NAMALWA (cell line): Measurements from ENCODE around the gene PLXNB2.

Source experiments
- DNase-seq: peaks from one replicate; pipeline ENCODE4 v3.0.0-alpha.2; 2015; ENCODE audit warnings: low spot score

The PLXNB2 gene

DNA sequence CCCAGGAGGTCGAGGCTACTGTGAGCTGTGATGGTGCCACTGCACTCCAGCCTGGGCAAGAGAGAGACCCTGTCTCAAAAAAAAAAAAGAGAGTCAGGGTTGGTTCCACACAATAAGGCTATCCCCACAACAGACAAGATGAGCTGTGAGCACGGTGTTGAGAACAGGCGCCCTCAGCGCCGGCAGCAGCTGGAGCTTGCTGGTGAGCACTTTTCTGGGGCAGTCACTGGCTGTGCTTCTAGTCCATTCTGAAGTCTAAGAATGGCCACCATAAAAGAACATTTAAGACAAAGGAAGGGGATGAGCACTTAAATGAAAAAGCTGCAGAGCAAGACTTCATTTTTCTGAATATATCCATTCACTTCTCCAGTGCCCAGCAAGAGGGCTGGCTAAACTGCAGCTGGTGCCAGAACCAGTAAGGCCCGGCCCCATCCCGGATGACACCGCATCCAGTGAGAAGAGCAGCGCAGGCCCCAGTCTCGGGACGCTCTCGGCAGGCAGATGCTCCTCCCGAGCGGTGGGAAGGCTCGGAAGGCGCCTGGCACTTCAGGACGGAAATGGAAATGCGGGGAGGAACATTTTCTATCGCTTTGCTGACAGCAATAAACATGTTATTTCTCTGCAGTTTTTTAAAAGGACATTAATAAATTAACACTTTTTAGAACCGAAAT, 74.8 kb downstream of the PLXNB2 start:
- DNase-seq, result no peak

DNA sequence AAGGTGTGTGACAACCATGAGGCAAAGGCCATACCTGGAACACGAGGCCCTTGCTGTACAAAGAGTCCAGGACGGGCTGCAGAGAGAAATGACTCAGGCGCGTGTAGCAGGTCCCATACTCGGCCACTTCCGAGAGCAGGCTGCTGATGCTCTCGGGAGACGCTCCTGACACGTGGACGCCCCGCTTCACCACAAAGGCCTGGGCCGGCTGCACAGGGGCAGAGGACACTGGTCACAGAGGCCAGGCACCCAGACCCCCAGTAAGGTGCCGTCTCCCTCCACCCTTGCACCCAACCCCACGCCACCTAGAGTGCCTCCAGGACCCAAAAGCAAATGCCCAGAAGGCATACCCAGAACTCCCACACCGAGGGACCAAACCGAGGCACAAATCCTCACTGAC, 78.1 kb downstream of the PLXNB2 start:
- DNase-seq, result no peak

DNA sequence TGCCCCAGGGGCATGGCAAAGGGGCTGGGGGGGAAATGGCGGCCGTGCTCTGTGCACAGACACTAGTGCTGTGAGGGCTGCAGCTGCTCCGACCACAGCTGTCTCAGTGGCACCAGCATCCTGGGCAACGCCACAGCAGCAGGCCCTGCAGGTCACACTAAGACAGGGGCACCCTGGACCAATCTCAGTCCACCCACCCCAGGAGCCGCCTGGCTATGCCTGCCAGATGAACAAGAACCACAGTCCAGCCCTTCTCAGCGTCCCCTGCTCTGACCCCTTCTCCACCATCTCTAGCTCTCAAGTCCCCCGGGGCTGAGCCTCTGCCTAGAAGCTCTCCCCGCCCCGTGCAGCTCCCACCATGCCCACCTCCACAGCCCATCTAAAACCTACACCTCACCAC, 79.1 kb downstream of the PLXNB2 start:
- DNase-seq, result no peak

DNA sequence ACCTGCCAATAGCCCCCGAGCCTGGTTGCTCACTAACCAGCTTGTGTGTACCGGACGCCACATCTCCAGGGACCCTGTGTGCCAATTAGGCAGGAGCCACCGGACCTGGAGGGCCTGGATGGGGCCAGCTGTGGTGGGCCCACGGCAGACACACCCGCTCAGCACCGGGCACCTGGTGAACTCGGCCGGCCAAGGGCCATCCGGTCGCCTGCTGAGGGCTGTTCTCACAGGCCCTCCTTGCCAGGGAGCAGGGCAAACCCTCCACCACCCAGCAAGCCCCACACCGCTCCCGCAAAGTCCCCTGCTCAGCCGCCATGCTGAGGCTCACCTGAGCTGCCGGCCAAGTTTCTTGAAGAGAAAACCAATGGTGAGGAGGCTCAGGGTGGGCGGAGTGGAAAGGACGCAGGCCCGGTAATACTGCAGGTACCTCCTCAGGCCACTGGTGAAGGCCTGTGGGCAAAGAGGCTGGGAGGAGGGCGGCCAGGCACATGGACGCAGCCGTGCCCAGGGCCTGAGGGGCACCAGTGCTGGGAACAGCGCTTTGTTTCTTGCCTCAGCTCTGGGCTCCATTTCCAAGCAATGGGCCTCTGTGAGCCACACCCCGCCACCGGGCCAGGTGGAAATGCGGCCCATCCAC, 79.7 kb downstream of the PLXNB2 start:
- no peak for DNase-seq

DNA sequence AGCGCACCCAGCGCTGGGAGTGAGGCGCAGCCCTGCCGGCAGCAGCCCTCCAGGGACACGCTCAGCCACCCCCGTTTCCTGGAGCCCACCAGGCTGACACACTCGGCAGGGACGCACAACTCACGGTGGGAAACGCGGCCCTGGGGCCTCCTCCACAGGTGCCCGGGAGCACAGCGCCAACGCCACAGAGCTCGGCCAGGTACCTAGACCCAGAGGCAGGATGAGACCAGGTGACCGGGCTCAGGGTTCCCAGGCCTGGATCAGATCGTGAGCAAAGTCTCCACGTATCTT, 80.6 kb downstream of the PLXNB2 start:
- DNase-seq, result no peak

DNA sequence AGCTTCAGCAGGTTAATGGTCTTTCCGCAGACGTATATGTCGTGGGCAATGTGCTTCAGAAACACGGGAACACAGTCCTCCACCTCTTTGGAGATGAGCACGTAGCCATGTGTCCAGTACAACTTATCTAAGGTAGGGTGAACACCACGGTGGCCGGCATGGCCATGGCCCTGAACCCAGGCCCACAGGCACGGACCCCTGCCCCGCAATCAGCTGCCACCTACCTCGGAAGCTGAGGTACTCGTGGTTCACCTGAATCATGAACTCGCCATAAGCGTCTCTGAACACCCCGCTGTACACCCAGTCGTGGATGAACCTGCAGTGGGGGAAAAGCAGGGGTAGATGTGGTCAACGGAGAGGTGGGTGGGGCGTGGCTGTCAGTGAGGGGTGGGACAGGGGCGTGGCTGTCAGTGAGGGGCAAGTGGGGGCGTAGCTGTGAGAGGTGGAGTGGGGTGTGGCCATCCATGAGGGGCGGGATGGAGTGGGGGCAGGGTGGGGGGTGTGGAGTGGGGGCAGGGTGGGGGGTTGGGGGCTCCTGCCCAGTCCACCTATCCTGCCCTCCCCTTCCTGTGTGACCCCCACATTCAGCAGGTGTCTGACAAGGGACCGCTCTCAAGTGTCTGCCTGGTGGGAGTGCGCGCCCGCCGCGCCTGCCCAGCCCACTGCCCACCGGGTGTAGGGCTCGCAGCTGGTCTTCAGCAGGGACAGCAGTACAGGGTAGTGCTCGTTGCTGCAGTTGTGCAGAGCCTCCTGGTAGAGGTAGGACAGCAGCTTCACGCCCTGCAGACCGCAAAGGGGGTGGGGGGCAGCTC, 81.2 kb downstream of the PLXNB2 start:
- DNase-seq, result no peak

DNA sequence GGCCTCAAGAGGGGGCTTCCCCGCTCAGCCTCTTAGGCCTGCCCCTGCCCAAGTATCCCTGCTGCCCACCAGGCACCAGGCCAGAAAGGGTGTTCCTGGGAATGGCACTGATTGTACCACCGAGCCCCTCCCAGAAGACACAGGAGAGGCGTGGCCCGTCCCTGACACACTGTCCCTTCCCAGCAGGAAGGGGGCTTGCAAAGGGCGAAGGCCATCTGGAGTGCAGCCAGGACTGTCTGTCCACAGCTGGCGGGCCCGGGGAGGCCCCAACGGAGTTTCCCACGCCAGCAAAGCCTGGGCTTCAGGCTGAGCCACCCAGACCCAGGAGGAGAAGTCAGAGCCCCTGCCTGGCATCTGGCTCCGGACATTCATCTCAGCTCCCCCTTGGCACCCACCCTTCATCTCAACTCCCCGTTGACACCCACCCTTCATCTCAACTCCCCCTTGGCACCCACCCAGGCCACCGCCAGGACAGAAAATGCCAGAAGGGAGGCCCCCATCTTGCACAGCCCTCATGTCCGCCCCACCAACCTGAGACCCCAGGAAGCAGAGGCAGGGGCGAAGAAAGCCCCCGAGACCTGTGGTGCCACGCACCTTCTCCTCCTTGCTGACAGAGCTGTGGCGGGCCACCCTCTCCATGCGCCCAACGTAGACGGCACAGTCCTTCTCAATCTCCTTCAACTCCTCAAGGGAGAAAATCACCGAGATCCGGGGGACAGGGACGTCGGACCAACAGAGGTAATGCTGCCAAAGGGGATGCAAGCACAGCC, 82.1 kb downstream of the PLXNB2 start:
- DNase-seq, result no peak
